GM12878 (cell line): ENCODE results near the gene RNASEH2B.

Source experiments
- CEBPZ ChIP-seq: fragments of 150-350 bp; IDR thresholded peaks from 2 replicates; pipeline ENCODE4 v1.6.1; 2016; ENCODE audit warnings: low read depth, low read length
- CTCF ChIP-seq, 3 experiments: IDR thresholded peaks in 2 of 3; conservative IDR thresholded peaks in 1 of 3; 2 replicates each; pipeline ENCODE4 v1.5.1; 2011; ENCODE audit warnings: low read depth in 3 of 3, low read length in 3 of 3, mild to moderate bottlenecking in 3 of 3, control low read depth in 2 of 3, moderate library complexity in 2 of 3, inconsistent platforms in 1 of 3, mixed read lengths in 1 of 3; ENCODE audit not compliant: control insufficient read depth in 2 of 3, insufficient read depth in 1 of 3; ENCODE audit errors: extremely low read depth in 1 of 3
- EZH2 ChIP-seq: IDR thresholded peaks from 2 replicates; pipeline ENCODE4 v1.6.1; 2012; ENCODE audit warnings: low read depth, mild to moderate bottlenecking, control low read depth, inconsistent platforms, low read length, borderline replicate concordance; ENCODE audit not compliant: control insufficient read depth
- FOXM1 ChIP-seq: IDR thresholded peaks from 2 replicates; pipeline ENCODE4 v1.6.1; 2012; ENCODE audit warnings: low read depth, mild to moderate bottlenecking, inconsistent platforms, low read length, moderate library complexity

GRCh38 chr13:50867637-50867945 is 42.0 kb upstream of the RNASEH2B start:
- no peak for TF ChIP-seq CTCF (IDR thresholded peaks at IDR 0.05 in 2 of 3, conservative IDR thresholded peaks at IDR 0.05 in 1 of 3; ENCODE audit: control insufficient read depth in 2 of 3, extremely low read depth in 1 of 3, insufficient read depth in 1 of 3, low read depth in 3 of 3, low read length in 3 of 3)
- no peak for TF ChIP-seq EZH2
- no peak for TF ChIP-seq FOXM1
- TF ChIP-seq CEBPZ = no peak
